KOPT-K1 (cell line): ENCODE results near the gene ZNF273.
"Not testable (repeated sequence)": the region's sequence is repeated elsewhere in the genome, so short reads cannot be mapped to it uniquely, and the experiment has no call there.

ENCODE experiments used
- H3K27ac ChIP-seq: fragments of 200-600 bp; sonication (generic); 2 replicates; pipeline ENCODE4 v1.5.1; 2016; ENCODE audit warnings: antibody characterized with exemption, mild to moderate bottlenecking, low read depth, low read length; ENCODE audit not compliant: poor library complexity, severe bottlenecking
- H3K36me3 ChIP-seq: fragments of 200-600 bp; sonication (generic); 2 replicates; pipeline ENCODE4 v1.5.1; 2017; ENCODE audit warnings: antibody characterized with exemption, mild to moderate bottlenecking, low read length, moderate library complexity; ENCODE audit not compliant: insufficient read depth
- H3K9me3 ChIP-seq: fragments of 200-600 bp; sonication (generic); 2 replicates; pipeline ENCODE4 v1.5.1; 2017; ENCODE audit warnings: antibody characterized with exemption, low read length, mild to moderate bottlenecking; ENCODE audit not compliant: insufficient read depth, poor library complexity, severe bottlenecking

ZNF273 gene

GRCh38 chr7:64882341-64883112 is 20.5 kb upstream of the ZNF273 start:
- Histone ChIP-seq H3K27ac (no peak overlapping the region), H3K36me3 (no peaks in the 10 kb centered on the region), H3K9me3 (peaks cover 82% of the 10 kb centered on the region)

GRCh38 chr7:64883113-64883905 is 19.8 kb upstream of the ZNF273 start:
- Histone ChIP-seq H3K27ac (no peak overlapping the region), H3K9me3 (peaks cover 74% of the 10 kb centered on the region), H3K36me3 (no peaks in the 10 kb centered on the region)

GRCh38 chr7:64884085-64884912 is 18.8 kb upstream of the ZNF273 start:
- Histone ChIP-seq H3K9me3 (peaks cover 65% of the 10 kb centered on the region), H3K36me3 (no peaks in the 10 kb centered on the region), H3K27ac (no peak overlapping the region)

GRCh38 chr7:64884913-64885370 is 18.1 kb upstream of the ZNF273 start:
- no peaks in the 10 kb centered on the region for H3K36me3 ChIP-seq
- no peak overlapping the region for H3K27ac ChIP-seq
- H3K9me3 ChIP-seq = peaks cover 58% of the 10 kb centered on the region

GRCh38 chr7:64885520-64886240 is 17.4 kb upstream of the ZNF273 start:
- H3K9me3 ChIP-seq = peaks cover 51% of the 10 kb centered on the region
- no peak overlapping the region for H3K27ac ChIP-seq
- no peaks in the 10 kb centered on the region for H3K36me3 ChIP-seq

GRCh38 chr7:64886956-64887545 is 16.0 kb upstream of the ZNF273 start:
- no peak overlapping the region for H3K27ac ChIP-seq
- H3K36me3 ChIP-seq = no peaks in the 10 kb centered on the region
- peaks cover 37% of the 10 kb centered on the region for H3K9me3 ChIP-seq

GRCh38 chr7:64887756-64888508 is 15.1 kb upstream of the ZNF273 start:
- Histone ChIP-seq H3K36me3 (no peaks in the 10 kb centered on the region), H3K27ac (no peak overlapping the region), H3K9me3 (peaks cover 28% of the 10 kb centered on the region)

GRCh38 chr7:64888561-64888900 is 14.5 kb upstream of the ZNF273 start:
- Histone ChIP-seq H3K27ac (no peak overlapping the region), H3K36me3 (no peaks in the 10 kb centered on the region), H3K9me3 (peaks cover 22% of the 10 kb centered on the region)

GRCh38 chr7:64888901-64889685 is 14.0 kb upstream of the ZNF273 start:
- peaks cover 17% of the 10 kb centered on the region for H3K9me3 ChIP-seq
- H3K27ac ChIP-seq = no peak overlapping the region
- H3K36me3 ChIP-seq = no peaks in the 10 kb centered on the region

GRCh38 chr7:64889686-64890162 is 13.3 kb upstream of the ZNF273 start:
- H3K36me3 ChIP-seq = no peaks in the 10 kb centered on the region
- peaks cover 10% of the 10 kb centered on the region for H3K9me3 ChIP-seq
- H3K27ac ChIP-seq = no peak overlapping the region

- H3K36me3 ChIP-seq, H3K27ac ChIP-seq, H3K9me3 ChIP-seq: not testable (repeated sequence)
Observed at GRCh38 chr7:64890273-64890672, 12.8 kb upstream of the ZNF273 start.

GRCh38 chr7:64890761-64891362 is 12.2 kb upstream of the ZNF273 start:
- Histone ChIP-seq H3K9me3 (no peaks in the 10 kb centered on the region), H3K27ac (no peak overlapping the region), H3K36me3 (no peaks in the 10 kb centered on the region)
